SK-N-SH (cell line): ENCODE results near the gene POU2AF1. TPM values are rescaled to one million over a fixed set of nuclear protein-coding genes. Genes with fewer than 3 reads are reported as not detected.

Experiments
- CTCF ChIA-PET: fragments of 300-600, 350-600 bp; formaldehyde crosslinking; extraction: SDS; loops from one replicate; lab custom pipeline; 2021; lab: Yijun Ruan, JAX
- POLR2A ChIA-PET: fragments of 350-600 bp; sonication (Branson Sonifier 250); formaldehyde crosslinking; extraction: SDS; loops from one replicate; lab custom pipeline; 2020; ENCODE audit warnings: antibody characterized with exemption, inconsistent platforms; lab: Yijun Ruan, JAX
- DNase-seq: peaks from one replicate; pipeline ENCODE4 v3.0.0; 2012
- H2AFZ ChIP-seq: fragments of 200-600 bp; sonication (generic); 2 replicates; pipeline ENCODE4 v1.8.1; 2016; ENCODE audit warnings: antibody characterized with exemption, mild to moderate bottlenecking, low read depth
- H3F3A ChIP-seq: fragments of 200-600 bp; sonication (generic); replicated peaks from 2 replicates; pipeline ENCODE3; 2016; ENCODE audit warnings: antibody characterized with exemption, mild to moderate bottlenecking; ENCODE audit not compliant: insufficient read depth
- H3K27ac ChIP-seq, 2 experiments: fragments of 200-500 bp in 1 of 2; fragments of 200-600 bp in 1 of 2; sonication (Bioruptor generic) in 1 of 2; sonication (generic), shearing (Covaris generic) in 1 of 2; 2 replicates each; pipeline versions ENCODE4 v1.5.1 to v1.6.1; 2014 to 2016; ENCODE audit warnings: low read depth in 2 of 2, inconsistent platforms in 1 of 2, low read length in 1 of 2, mild to moderate bottlenecking in 1 of 2, mixed read lengths in 1 of 2
- H3K27me3 ChIP-seq: fragments of 200-600 bp; sonication (generic), shearing (Covaris generic); 2 replicates; pipeline ENCODE4 v1.6.1; 2016; ENCODE audit warnings: mixed run types; ENCODE audit not compliant: insufficient read depth
- H3K36me3 ChIP-seq, 2 experiments: fragments of 200-500 bp in 1 of 2; fragments of 200-600 bp in 1 of 2; sonication (Bioruptor generic) in 1 of 2; sonication (generic) in 1 of 2; replicated peaks in 1 of 2; 2 replicates each; pipeline versions ENCODE3 to v1.5.1; 2014 to 2016; ENCODE audit warnings: low read length in 1 of 2, mild to moderate bottlenecking in 1 of 2; ENCODE audit not compliant: insufficient read depth in 2 of 2, control insufficient read depth in 1 of 2
- H3K4me1 ChIP-seq, 2 experiments: fragments of 200-500 bp in 1 of 2; fragments of 200-600 bp in 1 of 2; sonication (Bioruptor generic) in 1 of 2; sonication (generic), shearing (Covaris generic) in 1 of 2; 2 replicates each; pipeline versions ENCODE4 v1.5.1 to v1.6.1; 2014 to 2016; ENCODE audit warnings: low read depth in 1 of 2, low read length in 1 of 2, mixed run types in 1 of 2; ENCODE audit not compliant: insufficient read depth in 2 of 2, control insufficient read depth in 1 of 2
- H3K4me2 ChIP-seq: fragments of 200-600 bp; sonication (generic), shearing (Covaris generic); 2 replicates; pipeline ENCODE4 v1.6.1; 2017; ENCODE audit warnings: mixed run types
- H3K4me3 ChIP-seq, 2 experiments: fragments of 200-500 bp in 1 of 2; fragments of 200-600 bp in 1 of 2; sonication (Bioruptor generic) in 1 of 2; sonication (generic), shearing (Covaris generic) in 1 of 2; 2 replicates each; pipeline versions ENCODE4 v1.5.1 to v1.8.1; 2014 to 2016; ENCODE audit warnings: low read depth in 2 of 2, inconsistent platforms in 1 of 2, low read length in 1 of 2, mild to moderate bottlenecking in 1 of 2, mixed read lengths in 1 of 2, moderate library complexity in 1 of 2
- H3K79me2 ChIP-seq: fragments of 200-600 bp; sonication (generic); 2 replicates; pipeline ENCODE4 v1.8.1; 2017; ENCODE audit warnings: mild to moderate bottlenecking; ENCODE audit not compliant: insufficient read depth
- H3K9ac ChIP-seq: fragments of 200-600 bp; sonication (generic); 2 replicates; pipeline ENCODE4 v1.6.1; 2017; ENCODE audit warnings: mixed run types
- H3K9me2 ChIP-seq: fragments of 200-600 bp; sonication (generic); 2 replicates; pipeline ENCODE4 v1.6.1; 2017; ENCODE audit warnings: mixed run types
- H3K9me3 ChIP-seq: fragments of 200-600 bp; sonication (generic); 2 replicates; pipeline ENCODE4 v1.6.1; 2017; ENCODE audit warnings: mixed run types, mild to moderate bottlenecking, moderate library complexity
- H4K20me1 ChIP-seq: fragments of 200-600 bp; sonication (generic); 2 replicates; pipeline ENCODE4 v1.6.1; 2017; ENCODE audit warnings: mild to moderate bottlenecking, mixed run types; ENCODE audit not compliant: insufficient read depth
- ELF1 ChIP-seq: IDR thresholded peaks from 2 replicates; pipeline ENCODE4 v1.4.0; 2012
- EP300 ChIP-seq, 2 experiments: IDR thresholded peaks; 2 replicates each; pipeline versions ENCODE4 v1.4.0 to v1.6.1; 2012; ENCODE audit warnings: borderline replicate concordance in 1 of 2, low read depth in 1 of 2, low read length in 1 of 2
- EZH2phosphoT487 ChIP-seq: fragments of 200-600 bp; sonication (generic); IDR thresholded peaks from 2 replicates; pipeline ENCODE4 v1.6.1; 2017; ENCODE audit warnings: low read depth, mixed run types, mild to moderate bottlenecking, antibody characterized with exemption, moderate library complexity, borderline replicate concordance
- FOSL2 ChIP-seq: IDR thresholded peaks from 2 replicates; pipeline ENCODE4 v1.4.0; 2012; ENCODE audit warnings: low read depth, mild to moderate bottlenecking, moderate library complexity, borderline replicate concordance
- GABPA ChIP-seq: IDR thresholded peaks from 2 replicates; pipeline ENCODE4 v1.4.0; 2012; ENCODE audit warnings: low read depth, mild to moderate bottlenecking
- GATA2 ChIP-seq: sonication (generic); formaldehyde crosslinking; IDR thresholded peaks from 2 replicates; pipeline ENCODE4 v1.5.0; 2020; ENCODE audit warnings: mild to moderate bottlenecking, missing genetic modification reagents
- JUND ChIP-seq: IDR thresholded peaks from 2 replicates; pipeline ENCODE4 v1.4.0; 2012
- MEF2A ChIP-seq: IDR thresholded peaks from 2 replicates; pipeline ENCODE4 v1.4.0; 2012; ENCODE audit warnings: low read depth, borderline replicate concordance
- NFIC ChIP-seq: IDR thresholded peaks from 2 replicates; pipeline ENCODE4 v1.4.0; 2012; ENCODE audit warnings: borderline replicate concordance
- NRF1 ChIP-seq: IDR thresholded peaks from 2 replicates; pipeline ENCODE4 v1.6.1; 2012; ENCODE audit warnings: low read depth, mild to moderate bottlenecking, low read length
- RAD21 ChIP-seq: IDR thresholded peaks from 2 replicates; pipeline ENCODE4 v1.6.1; 2012; ENCODE audit warnings: mild to moderate bottlenecking, low read length
- TEAD4 ChIP-seq: IDR thresholded peaks from 2 replicates; pipeline ENCODE4 v1.4.0; 2012; ENCODE audit warnings: mild to moderate bottlenecking, borderline replicate concordance; ENCODE audit not compliant: insufficient read depth
- YY1 ChIP-seq: IDR thresholded peaks from 2 replicates; pipeline ENCODE4 v1.4.0; 2012; ENCODE audit warnings: low read depth, mild to moderate bottlenecking
- WGBS: methylation state at CpG from one replicate; pipeline ENCODE4 v1.1.6; 2017; ENCODE audit warnings: low lambda C conversion rate; 5-methylcytosine and 5-hydroxymethylcytosine counted together
- polyA plus RNA-seq, 3 experiments: library from polyadenylated mRNA; depleted of rRNA; stranded (reverse); fragments of >200 nt; gene quantifications; 2 replicates each; pipeline ENCODE4 v1.2.3, GENCODE V29; 2012
- TF ChIP-seq, protein P1 (sequence below): fragments of 150-350 bp; IDR thresholded peaks from 2 replicates; pipeline ENCODE4 v1.6.1; 2017; ENCODE audit warnings: antibody characterized with exemption, low read length, low read depth, borderline replicate concordance
- TF ChIP-seq, protein P2 (sequence below): IDR thresholded peaks from 2 replicates; pipeline ENCODE4 v1.4.0; 2012; ENCODE audit warnings: low read depth
- TF ChIP-seq, protein P3 (sequence below): IDR thresholded peaks from 2 replicates; pipeline ENCODE4 v1.4.0; 2012; ENCODE audit warnings: low read depth, borderline replicate concordance
- TF ChIP-seq, protein P4 (sequence below): IDR thresholded peaks from 2 replicates; pipeline ENCODE4 v1.6.1; 2012; ENCODE audit warnings: mild to moderate bottlenecking, low read depth, low read length, moderate library complexity
- TF ChIP-seq, protein P5 (sequence below): IDR thresholded peaks from 2 replicates; pipeline ENCODE4; 2012

Gene POU2AF1
- polyA plus RNA-seq, 1 of the 3 experiments (the other 2 are of a cell fraction) = 0.07 TPM

DNA sequence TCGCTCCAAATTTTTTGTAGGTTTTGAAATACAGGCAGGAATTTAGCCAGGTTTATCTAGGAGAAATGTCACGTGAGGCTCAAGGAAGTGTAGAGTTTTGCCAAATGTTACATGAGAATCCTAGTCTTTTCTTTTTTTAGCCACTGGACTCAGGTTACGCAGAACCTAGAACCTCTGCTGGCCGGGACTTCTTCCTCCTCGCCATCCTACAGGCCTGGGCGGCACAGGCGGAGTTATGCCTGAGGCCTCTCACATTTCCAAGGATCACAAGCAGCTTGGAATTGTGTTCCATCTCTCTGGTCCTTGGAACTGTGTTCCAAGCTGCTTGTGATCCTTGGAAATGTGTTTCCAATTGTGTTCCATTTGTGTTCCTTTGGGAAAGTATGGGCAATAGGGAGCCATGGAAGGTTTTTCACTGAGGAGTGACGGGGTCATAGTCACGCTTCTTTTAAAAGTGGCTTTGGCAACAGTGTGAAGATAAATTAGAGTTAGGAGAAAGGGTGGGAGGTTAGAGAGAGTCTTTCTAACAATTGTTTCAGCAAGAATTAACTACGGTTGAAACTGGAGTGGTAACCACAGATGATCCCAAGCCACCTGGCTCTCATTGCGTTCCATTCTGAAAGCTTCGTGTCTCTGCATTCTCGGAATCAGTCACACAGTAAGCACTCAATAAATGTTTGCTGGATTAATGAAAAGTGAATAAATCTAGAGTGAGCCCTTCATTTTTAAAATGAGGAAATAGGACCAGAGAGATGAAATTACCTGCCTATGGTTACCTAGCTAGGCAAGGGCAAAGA lies 12.5 kb upstream of the POU2AF1 start:
- Histone ChIP-seq H3K27ac (no peak overlapping the region), H3K4me2 (no peak overlapping the region), H3K9ac (no peak overlapping the region), H4K20me1 (no peaks in the 10 kb centered on the region), H2AFZ (no peak overlapping the region), H3K9me2 (no peaks in the 10 kb centered on the region), H3K27me3 (no peaks in the 10 kb centered on the region; the same call in 1 of the 2 replicates), H3K79me2 (no peaks in the 10 kb centered on the region), H3K4me3 (no peak overlapping the region), H3K9me3 (no peaks in the 10 kb centered on the region), H3F3A (no peaks in the 10 kb centered on the region), H3K4me1 (no peaks in the 10 kb centered on the region; a peak in 1 of 4 replicates), H3K36me3 (no peaks in the 10 kb centered on the region)
- 75% methylated on average over 13 of the region's 13 CpGs for WGBS
- DNase-seq = no peak
- CTCF ChIA-PET = interaction anchor here (1.4 kb wide), 1 partner anchor 109 kb away, joined by 3 read pairs; no protein-coding TSS in a partner anchor
- POLR2A ChIA-PET = no interaction called here
- TF ChIP-seq, protein P1, sequence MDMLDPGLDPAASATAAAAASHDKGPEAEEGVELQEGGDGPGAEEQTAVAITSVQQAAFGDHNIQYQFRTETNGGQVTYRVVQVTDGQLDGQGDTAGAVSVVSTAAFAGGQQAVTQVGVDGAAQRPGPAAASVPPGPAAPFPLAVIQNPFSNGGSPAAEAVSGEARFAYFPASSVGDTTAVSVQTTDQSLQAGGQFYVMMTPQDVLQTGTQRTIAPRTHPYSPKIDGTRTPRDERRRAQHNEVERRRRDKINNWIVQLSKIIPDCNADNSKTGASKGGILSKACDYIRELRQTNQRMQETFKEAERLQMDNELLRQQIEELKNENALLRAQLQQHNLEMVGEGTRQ = no peak
- no peak for TF ChIP-seq EZH2phosphoT487
- no peak for TF ChIP-seq TEAD4
- TF ChIP-seq GABPA = no peak
- no peak for TF ChIP-seq GATA2 (CRISPR knock-in tag)
- TF ChIP-seq ELF1 = no peak
- TF ChIP-seq JUND = no peak
- TF ChIP-seq NFIC = no peak
- no peak for TF ChIP-seq MEF2A
- TF ChIP-seq NRF1 = no peak
- no peak for TF ChIP-seq YY1
- no peak for TF ChIP-seq RAD21

DNA sequence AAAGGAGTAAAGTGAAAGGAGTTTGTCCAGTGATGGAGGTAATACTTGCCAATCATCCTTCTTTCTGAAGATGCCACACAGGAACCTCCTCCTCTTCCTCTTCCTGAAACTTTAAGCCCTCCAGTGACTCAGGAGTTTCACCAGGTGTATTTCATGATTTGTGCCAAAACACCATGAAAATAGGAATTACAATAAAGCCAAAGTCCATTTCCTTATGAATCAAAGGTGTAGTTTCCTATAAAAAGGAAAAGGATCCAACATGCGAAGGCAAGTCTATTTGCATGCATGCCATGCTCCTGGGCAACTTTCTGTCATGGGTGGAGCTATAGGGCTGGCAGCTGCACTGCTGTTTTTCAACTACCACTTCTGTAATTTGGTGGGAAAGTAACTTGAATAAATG lies 9.8 kb upstream of the POU2AF1 start:
- H2AFZ ChIP-seq = no peak overlapping the region
- WGBS = 71% methylated on average over 1 of the region's 1 CpG
- H3K27ac ChIP-seq = no peak overlapping the region
- H3K79me2 ChIP-seq = no peaks in the 10 kb centered on the region
- H3K36me3 ChIP-seq = no peaks in the 10 kb centered on the region
- ChIA-PET POLR2A (no interaction called here), CTCF (interaction anchor here (0.7 to 1.6 kb wide), 3 partner anchors 10 to 32 kb away, joined by 3 to 4 read pairs (median 4); partner anchors contain the start of gene POU2AF1)
- no peak overlapping the region for H3K4me2 ChIP-seq
- H3F3A ChIP-seq = no peaks in the 10 kb centered on the region
- no peaks in the 10 kb centered on the region for H3K27me3 ChIP-seq
- no peak overlapping the region for H3K4me3 ChIP-seq
- H3K9me3 ChIP-seq = no peaks in the 10 kb centered on the region; the same call in 1 of the 2 replicates
- no peaks in the 10 kb centered on the region for H4K20me1 ChIP-seq
- no peak overlapping the region for H3K9ac ChIP-seq
- H3K4me1 ChIP-seq = no peaks in the 10 kb centered on the region; a peak in 1 of 4 replicates
- DNase-seq = no peak
- H3K9me2 ChIP-seq = no peaks in the 10 kb centered on the region
- no peak for TF ChIP-seq YY1
- TF ChIP-seq FOSL2 = no peak
- TF ChIP-seq GATA2 (CRISPR knock-in tag) = no peak
- TF ChIP-seq EZH2phosphoT487 = no peak
- no peak for TF ChIP-seq EP300 (IDR thresholded peaks at IDR 0.05; ENCODE audit: borderline replicate concordance in 1 of 2, low read depth in 1 of 2, low read length in 1 of 2)
- TF ChIP-seq, protein P2, sequence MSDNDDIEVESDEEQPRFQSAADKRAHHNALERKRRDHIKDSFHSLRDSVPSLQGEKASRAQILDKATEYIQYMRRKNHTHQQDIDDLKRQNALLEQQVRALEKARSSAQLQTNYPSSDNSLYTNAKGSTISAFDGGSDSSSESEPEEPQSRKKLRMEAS = no peak
- TF ChIP-seq, protein P3, sequence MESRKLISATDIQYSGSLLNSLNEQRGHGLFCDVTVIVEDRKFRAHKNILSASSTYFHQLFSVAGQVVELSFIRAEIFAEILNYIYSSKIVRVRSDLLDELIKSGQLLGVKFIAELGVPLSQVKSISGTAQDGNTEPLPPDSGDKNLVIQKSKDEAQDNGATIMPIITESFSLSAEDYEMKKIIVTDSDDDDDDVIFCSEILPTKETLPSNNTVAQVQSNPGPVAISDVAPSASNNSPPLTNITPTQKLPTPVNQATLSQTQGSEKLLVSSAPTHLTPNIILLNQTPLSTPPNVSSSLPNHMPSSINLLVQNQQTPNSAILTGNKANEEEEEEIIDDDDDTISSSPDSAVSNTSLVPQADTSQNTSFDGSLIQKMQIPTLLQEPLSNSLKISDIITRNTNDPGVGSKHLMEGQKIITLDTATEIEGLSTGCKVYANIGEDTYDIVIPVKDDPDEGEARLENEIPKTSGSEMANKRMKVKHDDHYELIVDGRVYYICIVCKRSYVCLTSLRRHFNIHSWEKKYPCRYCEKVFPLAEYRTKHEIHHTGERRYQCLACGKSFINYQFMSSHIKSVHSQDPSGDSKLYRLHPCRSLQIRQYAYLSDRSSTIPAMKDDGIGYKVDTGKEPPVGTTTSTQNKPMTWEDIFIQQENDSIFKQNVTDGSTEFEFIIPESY = no peak
- TF ChIP-seq, protein P4, sequence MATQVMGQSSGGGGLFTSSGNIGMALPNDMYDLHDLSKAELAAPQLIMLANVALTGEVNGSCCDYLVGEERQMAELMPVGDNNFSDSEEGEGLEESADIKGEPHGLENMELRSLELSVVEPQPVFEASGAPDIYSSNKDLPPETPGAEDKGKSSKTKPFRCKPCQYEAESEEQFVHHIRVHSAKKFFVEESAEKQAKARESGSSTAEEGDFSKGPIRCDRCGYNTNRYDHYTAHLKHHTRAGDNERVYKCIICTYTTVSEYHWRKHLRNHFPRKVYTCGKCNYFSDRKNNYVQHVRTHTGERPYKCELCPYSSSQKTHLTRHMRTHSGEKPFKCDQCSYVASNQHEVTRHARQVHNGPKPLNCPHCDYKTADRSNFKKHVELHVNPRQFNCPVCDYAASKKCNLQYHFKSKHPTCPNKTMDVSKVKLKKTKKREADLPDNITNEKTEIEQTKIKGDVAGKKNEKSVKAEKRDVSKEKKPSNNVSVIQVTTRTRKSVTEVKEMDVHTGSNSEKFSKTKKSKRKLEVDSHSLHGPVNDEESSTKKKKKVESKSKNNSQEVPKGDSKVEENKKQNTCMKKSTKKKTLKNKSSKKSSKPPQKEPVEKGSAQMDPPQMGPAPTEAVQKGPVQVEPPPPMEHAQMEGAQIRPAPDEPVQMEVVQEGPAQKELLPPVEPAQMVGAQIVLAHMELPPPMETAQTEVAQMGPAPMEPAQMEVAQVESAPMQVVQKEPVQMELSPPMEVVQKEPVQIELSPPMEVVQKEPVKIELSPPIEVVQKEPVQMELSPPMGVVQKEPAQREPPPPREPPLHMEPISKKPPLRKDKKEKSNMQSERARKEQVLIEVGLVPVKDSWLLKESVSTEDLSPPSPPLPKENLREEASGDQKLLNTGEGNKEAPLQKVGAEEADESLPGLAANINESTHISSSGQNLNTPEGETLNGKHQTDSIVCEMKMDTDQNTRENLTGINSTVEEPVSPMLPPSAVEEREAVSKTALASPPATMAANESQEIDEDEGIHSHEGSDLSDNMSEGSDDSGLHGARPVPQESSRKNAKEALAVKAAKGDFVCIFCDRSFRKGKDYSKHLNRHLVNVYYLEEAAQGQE = no peak
- TF ChIP-seq NFIC = no peak
- no peak for TF ChIP-seq NRF1
- TF ChIP-seq, protein P5, sequence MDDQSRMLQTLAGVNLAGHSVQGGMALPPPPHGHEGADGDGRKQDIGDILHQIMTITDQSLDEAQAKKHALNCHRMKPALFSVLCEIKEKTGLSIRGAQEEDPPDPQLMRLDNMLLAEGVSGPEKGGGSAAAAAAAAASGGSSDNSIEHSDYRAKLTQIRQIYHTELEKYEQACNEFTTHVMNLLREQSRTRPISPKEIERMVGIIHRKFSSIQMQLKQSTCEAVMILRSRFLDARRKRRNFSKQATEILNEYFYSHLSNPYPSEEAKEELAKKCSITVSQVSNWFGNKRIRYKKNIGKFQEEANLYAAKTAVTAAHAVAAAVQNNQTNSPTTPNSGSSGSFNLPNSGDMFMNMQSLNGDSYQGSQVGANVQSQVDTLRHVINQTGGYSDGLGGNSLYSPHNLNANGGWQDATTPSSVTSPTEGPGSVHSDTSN = no peak
- no peak for TF ChIP-seq MEF2A
- no peak for TF ChIP-seq RAD21
